Chondrocyte (in vitro differentiated cells): ENCODE data around the gene SMG9. TPM values are rescaled to one million over a fixed set of nuclear protein-coding genes. Genes with fewer than 3 reads are reported as not detected.

Experiments used
- DNase-seq: peaks from one replicate; pipeline ENCODE4 v3.0.0; 2021; ENCODE audit warnings: mixed read lengths, low spot score
- H3K27ac Mint-ChIP-seq: one replicate; pipeline ENCODE4 v1.8.0; 2021; ENCODE audit warnings: mild to moderate bottlenecking, moderate library complexity, mixed read lengths; ENCODE audit not compliant: unreplicated experiment
- H3K27me3 Mint-ChIP-seq: 2 replicates; pipeline ENCODE4 v1.8.0; 2021; ENCODE audit warnings: low read depth, mixed read lengths
- H3K36me3 Mint-ChIP-seq: 2 replicates; pipeline ENCODE4 v1.8.0; 2021; ENCODE audit warnings: low read depth, mixed read lengths
- H3K4me1 Mint-ChIP-seq: 2 replicates; pipeline ENCODE4 v1.8.0; 2021; ENCODE audit warnings: low read depth, mild to moderate bottlenecking, mixed read lengths
- H3K4me3 Mint-ChIP-seq: one replicate; pipeline ENCODE4 v1.8.0; 2021; ENCODE audit warnings: mild to moderate bottlenecking, moderate library complexity, mixed read lengths; ENCODE audit not compliant: unreplicated experiment
- H3K9me3 Mint-ChIP-seq: 2 replicates; pipeline ENCODE4 v1.8.0; 2021; ENCODE audit warnings: low read depth, mixed read lengths
- total RNA-seq: library from RNA; stranded (reverse); gene quantifications from 3 replicates; pipeline ENCODE4 v1.2.1, GENCODE V29; 2021
- TF ChIP-seq, protein P1 (sequence below): fragments of 200-600 bp; sonication (generic); IDR thresholded peaks from 2 replicates; pipeline ENCODE4 v1.5.0; 2021; ENCODE audit warnings: antibody characterized with exemption, mild to moderate bottlenecking, moderate library complexity

Gene SMG9
- total RNA-seq, 1 donor from 2014 or later: 46.9 TPM

DNA sequence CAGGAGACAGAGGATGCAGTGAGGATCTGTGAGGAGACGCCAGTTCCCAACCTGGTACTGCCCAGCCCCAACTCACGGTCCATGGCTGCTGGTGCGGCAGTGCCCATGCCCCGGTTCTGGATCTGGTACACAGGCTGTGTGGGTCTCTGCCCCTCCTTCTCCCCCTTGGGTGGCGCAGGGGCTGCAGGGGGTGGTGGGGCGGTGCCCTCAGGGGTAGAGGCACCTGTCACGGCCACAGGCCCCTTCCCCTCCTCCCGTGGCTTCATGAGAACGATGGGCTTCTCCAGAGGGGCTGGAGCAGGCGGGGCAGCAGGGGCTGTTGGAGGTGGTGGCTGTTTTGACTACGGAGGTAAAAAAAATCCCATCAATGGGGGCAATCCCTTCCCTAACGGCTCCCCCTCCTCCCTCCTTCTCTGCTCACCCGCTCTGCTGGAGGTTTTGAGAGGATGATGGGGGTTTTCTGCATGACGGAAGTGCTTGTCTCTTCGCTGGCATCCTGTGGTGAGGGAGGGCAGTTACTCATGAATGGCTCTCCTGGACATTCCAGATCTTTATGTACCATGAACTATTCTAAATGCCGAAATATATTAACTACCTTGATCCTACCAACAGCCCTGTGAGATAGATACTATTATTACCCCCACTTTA is 7.1 kb downstream of the SMG9 start:
- H3K4me3 Mint-ChIP-seq: no peak overlapping the region
- peaks cover 33% of the 10 kb centered on the region for H3K4me1 Mint-ChIP-seq
- no peaks in the 10 kb centered on the region for H3K9me3 Mint-ChIP-seq
- H3K36me3 Mint-ChIP-seq: peaks cover 46% of the 10 kb centered on the region
- H3K27ac Mint-ChIP-seq: peak overlapping the region; percentile 75
- H3K27me3 Mint-ChIP-seq: no peaks in the 10 kb centered on the region
- TF ChIP-seq, protein P1, sequence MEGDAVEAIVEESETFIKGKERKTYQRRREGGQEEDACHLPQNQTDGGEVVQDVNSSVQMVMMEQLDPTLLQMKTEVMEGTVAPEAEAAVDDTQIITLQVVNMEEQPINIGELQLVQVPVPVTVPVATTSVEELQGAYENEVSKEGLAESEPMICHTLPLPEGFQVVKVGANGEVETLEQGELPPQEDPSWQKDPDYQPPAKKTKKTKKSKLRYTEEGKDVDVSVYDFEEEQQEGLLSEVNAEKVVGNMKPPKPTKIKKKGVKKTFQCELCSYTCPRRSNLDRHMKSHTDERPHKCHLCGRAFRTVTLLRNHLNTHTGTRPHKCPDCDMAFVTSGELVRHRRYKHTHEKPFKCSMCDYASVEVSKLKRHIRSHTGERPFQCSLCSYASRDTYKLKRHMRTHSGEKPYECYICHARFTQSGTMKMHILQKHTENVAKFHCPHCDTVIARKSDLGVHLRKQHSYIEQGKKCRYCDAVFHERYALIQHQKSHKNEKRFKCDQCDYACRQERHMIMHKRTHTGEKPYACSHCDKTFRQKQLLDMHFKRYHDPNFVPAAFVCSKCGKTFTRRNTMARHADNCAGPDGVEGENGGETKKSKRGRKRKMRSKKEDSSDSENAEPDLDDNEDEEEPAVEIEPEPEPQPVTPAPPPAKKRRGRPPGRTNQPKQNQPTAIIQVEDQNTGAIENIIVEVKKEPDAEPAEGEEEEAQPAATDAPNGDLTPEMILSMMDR: no peak
- no peak for DNase-seq

DNA sequence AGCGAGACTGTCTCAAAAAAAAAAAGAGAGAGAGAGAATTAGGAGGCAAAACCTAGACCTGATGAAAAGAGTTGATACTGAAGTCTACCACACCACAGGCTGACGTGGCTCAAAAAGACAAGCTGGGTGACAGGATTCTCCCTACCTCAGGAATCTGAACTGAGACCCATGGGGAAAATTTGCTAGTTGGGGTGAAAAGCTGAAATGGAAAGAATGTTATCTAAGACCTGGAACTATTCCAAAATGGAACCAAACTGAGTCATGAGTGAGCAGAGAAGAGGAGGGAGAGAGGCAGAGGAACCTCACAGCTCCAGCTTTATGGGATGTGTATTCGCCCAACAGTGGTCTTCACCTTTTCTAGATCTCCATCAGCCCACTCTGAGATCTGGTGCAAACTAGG is 11.7 kb downstream of the SMG9 start:
- Mint-ChIP-seq H3K27ac (peak overlapping the region; percentile 85), H3K4me3 (no peak overlapping the region), H3K27me3 (no peaks in the 10 kb centered on the region), H3K4me1 (peaks cover 19% of the 10 kb centered on the region), H3K36me3 (peaks cover 52% of the 10 kb centered on the region), H3K9me3 (no peaks in the 10 kb centered on the region)
- TF ChIP-seq, protein P1: no peak
- DNase-seq: no peak

DNA sequence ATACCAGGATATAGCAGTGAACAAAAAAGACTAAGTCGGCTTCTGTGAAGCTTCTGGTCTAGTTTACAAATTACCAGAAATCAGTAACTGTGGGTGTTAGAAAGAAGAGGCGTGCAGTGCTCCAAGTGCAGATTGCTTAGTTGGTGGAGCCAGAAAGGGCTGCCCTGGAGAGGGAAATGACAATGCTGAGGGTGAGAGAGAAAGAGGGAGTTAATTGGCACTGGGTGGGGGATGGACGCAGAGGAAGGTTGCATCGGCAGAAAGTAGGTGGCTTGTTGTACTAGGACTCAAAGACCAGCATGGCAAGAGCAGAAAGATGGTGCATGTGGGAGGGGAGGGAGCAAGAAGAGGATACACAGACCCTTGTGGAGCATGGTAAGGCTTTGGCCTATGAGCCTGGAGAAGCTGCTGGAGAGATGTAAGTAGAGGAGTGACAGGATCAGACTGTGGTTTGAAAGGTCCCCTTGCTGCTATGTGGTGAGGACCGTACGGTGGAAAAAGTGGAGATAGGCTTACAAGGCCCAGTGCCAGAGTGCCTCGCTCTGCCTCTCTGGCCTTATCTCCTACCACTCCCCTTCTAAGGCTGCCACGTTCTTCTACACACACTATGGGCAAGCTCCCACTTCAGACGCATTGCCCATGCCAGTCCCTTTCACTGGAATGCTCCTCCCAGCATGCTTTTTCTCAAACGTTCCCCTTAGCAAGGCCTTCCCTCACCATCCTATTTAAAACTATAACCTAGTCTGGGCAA is 13.5 kb downstream of the SMG9 start:
- H3K36me3 Mint-ChIP-seq: peaks cover 55% of the 10 kb centered on the region
- H3K27me3 Mint-ChIP-seq: no peaks in the 10 kb centered on the region
- no peak overlapping the region for H3K4me3 Mint-ChIP-seq
- H3K4me1 Mint-ChIP-seq: peaks cover 21% of the 10 kb centered on the region
- TF ChIP-seq, protein P1: no peak
- H3K27ac Mint-ChIP-seq: no peak overlapping the region
- H3K9me3 Mint-ChIP-seq: no peaks in the 10 kb centered on the region
- no peak for DNase-seq

DNA sequence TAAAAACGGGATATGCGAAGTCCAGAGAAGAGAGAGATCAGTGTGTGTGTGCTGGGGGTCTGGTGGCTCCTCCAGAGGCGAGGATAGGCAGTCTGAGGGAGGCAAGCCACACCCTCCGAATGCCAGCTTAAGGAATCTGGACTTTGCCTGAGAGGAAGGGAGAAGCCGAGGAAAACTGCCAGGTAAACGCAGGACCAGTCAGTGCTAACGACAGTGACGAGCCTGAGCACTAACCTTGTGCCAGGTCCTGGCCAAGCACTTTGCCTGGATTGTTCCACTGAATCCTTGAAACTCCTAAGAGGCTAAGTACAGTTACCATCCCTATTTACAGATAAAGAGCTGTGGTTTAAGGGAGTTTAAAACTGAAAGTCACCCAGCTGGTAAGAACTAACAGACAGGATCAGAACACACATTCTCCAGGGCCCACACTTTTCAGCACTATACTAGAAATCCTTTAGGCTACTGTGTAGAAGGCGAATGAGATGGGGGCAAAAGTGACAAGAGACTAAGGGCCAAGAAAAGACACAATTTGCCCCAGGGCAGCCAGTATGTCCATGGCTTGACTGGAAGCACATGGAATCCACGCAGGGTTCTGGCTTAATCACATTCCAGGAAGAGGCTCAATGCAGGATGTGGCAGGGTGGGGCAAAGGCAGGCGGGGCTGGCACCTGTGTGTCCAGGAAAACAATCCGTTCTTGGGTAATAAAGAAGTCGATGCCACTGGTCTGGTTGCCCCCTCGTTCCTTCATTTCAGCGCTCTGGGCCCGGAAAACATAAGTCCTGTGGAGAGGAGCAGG is 15.1 kb downstream of the SMG9 start:
- Mint-ChIP-seq H3K27me3 (no peaks in the 10 kb centered on the region), H3K4me1 (peaks cover 28% of the 10 kb centered on the region), H3K4me3 (no peak overlapping the region), H3K9me3 (no peaks in the 10 kb centered on the region), H3K27ac (no peak overlapping the region), H3K36me3 (peaks cover 51% of the 10 kb centered on the region)
- TF ChIP-seq, protein P1: no peak
- DNase-seq: no peak

DNA sequence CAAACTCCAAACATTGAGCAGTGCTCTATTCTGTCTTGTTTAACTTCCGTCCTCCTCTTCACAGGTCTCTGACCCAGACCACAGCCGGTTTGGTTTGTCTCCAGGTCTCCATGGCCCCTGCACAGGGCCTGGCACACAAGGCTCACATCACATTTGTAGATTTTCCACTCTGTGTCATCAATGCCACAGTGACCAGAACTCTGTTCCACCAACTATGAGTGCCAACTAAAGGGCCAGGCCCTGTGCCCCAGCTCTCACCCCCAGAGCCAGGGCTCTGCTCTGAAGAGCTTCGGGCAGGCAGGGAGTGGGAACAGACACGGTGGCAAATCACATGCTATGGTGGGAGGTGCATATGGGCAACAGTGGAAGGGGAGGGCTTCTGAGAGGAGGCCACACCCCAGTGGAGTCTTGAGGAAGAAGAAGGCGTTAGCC is 16.0 kb downstream of the SMG9 start:
- no peak for DNase-seq
- Mint-ChIP-seq H3K36me3 (peaks cover 46% of the 10 kb centered on the region), H3K4me1 (peaks cover 23% of the 10 kb centered on the region), H3K27ac (peak overlapping the region; percentile 52), H3K27me3 (no peaks in the 10 kb centered on the region), H3K4me3 (no peak overlapping the region), H3K9me3 (no peaks in the 10 kb centered on the region)
- TF ChIP-seq, protein P1: no peak
